Neuronal stem cell (in vitro differentiated cells): ENCODE data around the gene THOP1.

ENCODE experiments used
- DNase-seq: peaks from one replicate; pipeline ENCODE4 v3.0.0-alpha.2; 2013; ENCODE audit warnings: low spot score
- H2AFZ ChIP-seq: one replicate; pipeline ENCODE4 v1.6.1; 2013; ENCODE audit warnings: mild to moderate bottlenecking, low read length, inconsistent platforms
- H2AK5ac ChIP-seq: 2 replicates; pipeline ENCODE4 v1.6.1; 2013; ENCODE audit warnings: low read depth, mild to moderate bottlenecking, inconsistent platforms, low read length, moderate library complexity, mixed read lengths
- H2BK120ac ChIP-seq: 2 replicates; pipeline ENCODE4 v1.6.1; 2013; ENCODE audit warnings: low read depth, mild to moderate bottlenecking, inconsistent platforms, low read length, moderate library complexity, mixed read lengths
- H2BK12ac ChIP-seq: one replicate; pipeline ENCODE4 v1.6.1; 2013; ENCODE audit warnings: low read length, inconsistent platforms
- H2BK15ac ChIP-seq: 2 replicates; pipeline ENCODE4 v1.6.1; 2013; ENCODE audit warnings: mild to moderate bottlenecking, low read length, inconsistent platforms, mixed read lengths
- H2BK5ac ChIP-seq: one replicate; pipeline ENCODE4 v1.6.1; 2013; ENCODE audit warnings: inconsistent platforms, mild to moderate bottlenecking, low read length, moderate library complexity
- H3K14ac ChIP-seq: one replicate; pipeline ENCODE4 v1.6.1; 2013; ENCODE audit warnings: low read length, inconsistent platforms
- H3K18ac ChIP-seq: 2 replicates; pipeline ENCODE4 v1.6.1; 2013; ENCODE audit warnings: low read length, inconsistent platforms
- H3K23ac ChIP-seq: 2 replicates; pipeline ENCODE4 v1.6.1; 2013; ENCODE audit warnings: low read depth, mild to moderate bottlenecking, mixed read lengths, low read length, inconsistent platforms; ENCODE audit not compliant: poor library complexity
- H3K27ac ChIP-seq: replicated peaks from 3 replicates; pipeline ENCODE4 v1.5.1; 2013; ENCODE audit warnings: low read length, inconsistent platforms
- H3K27me3 ChIP-seq, 3 experiments: 2 replicates each; pipeline ENCODE4 v1.6.1; 2013; ENCODE audit warnings: low read length in 3 of 3, mild to moderate bottlenecking in 2 of 3, inconsistent platforms in 1 of 3, low read depth in 1 of 3, mixed read lengths in 1 of 3, moderate library complexity in 1 of 3; ENCODE audit not compliant: control insufficient read depth in 3 of 3, insufficient read depth in 3 of 3
- H3K36me3 ChIP-seq, 2 donors: replicated peaks in 1 of 2; 2 replicates each; pipeline ENCODE4 v1.6.1; 2013; ENCODE audit warnings: low read length in 2 of 2; ENCODE audit not compliant: control insufficient read depth in 2 of 2, insufficient read depth in 2 of 2
- H3K4ac ChIP-seq: 2 replicates; pipeline ENCODE4 v1.6.1; 2013; ENCODE audit warnings: inconsistent platforms, mild to moderate bottlenecking, low read length, moderate library complexity
- H3K4me1 ChIP-seq, 2 donors: 1 replicate in 1 of 2; 2 replicates in 1 of 2; pipeline ENCODE4 v1.6.1; 2013; ENCODE audit warnings: low read length in 2 of 2, low read depth in 1 of 2; ENCODE audit not compliant: control insufficient read depth in 2 of 2, insufficient read depth in 1 of 2
- H3K4me2 ChIP-seq: one replicate; pipeline ENCODE4 v1.6.1; 2013; ENCODE audit warnings: mild to moderate bottlenecking, low read length, inconsistent platforms; ENCODE audit not compliant: insufficient read depth, poor library complexity, severe bottlenecking
- H3K4me3 ChIP-seq, 2 donors: 2 replicates each; pipeline ENCODE4 v1.5.1; 2013; ENCODE audit warnings: low read length in 2 of 2, mild to moderate bottlenecking in 2 of 2, inconsistent platforms in 1 of 2, moderate library complexity in 1 of 2
- H3K79me1 ChIP-seq: one replicate; pipeline ENCODE4 v1.6.1; 2013; ENCODE audit warnings: low read depth, mild to moderate bottlenecking, inconsistent platforms, low read length, moderate library complexity
- H3K9ac ChIP-seq: one replicate; pipeline ENCODE4 v1.6.1; 2013; ENCODE audit warnings: mild to moderate bottlenecking, low read depth, low read length, inconsistent platforms; ENCODE audit not compliant: poor library complexity
- H3K9me3 ChIP-seq, 2 donors: replicated peaks in 1 of 2; 2 replicates each; pipeline versions ENCODE3 to v1.6.1; 2013; ENCODE audit warnings: low read length in 2 of 2, mild to moderate bottlenecking in 2 of 2, inconsistent platforms in 1 of 2, low read depth in 1 of 2, mixed read lengths in 1 of 2, moderate library complexity in 1 of 2; ENCODE audit not compliant: control insufficient read depth in 2 of 2, insufficient read depth in 1 of 2
- H4K8ac ChIP-seq: one replicate; pipeline ENCODE4 v1.6.1; 2013; ENCODE audit warnings: low read depth, mild to moderate bottlenecking, inconsistent platforms, low read length, moderate library complexity
- H4K91ac ChIP-seq: one replicate; pipeline ENCODE4 v1.6.1; 2013; ENCODE audit warnings: low read length, low read depth, mild to moderate bottlenecking, inconsistent platforms; ENCODE audit not compliant: poor library complexity
- WGBS, 2 donors: extraction: QIAGEN DNeasy Blood & Tissue Kit; methylation state at CpG; one replicate each; pipeline ENCODE4 v1.1.7; 2013; ENCODE audit warnings: missing lambda C conversion rate in 2 of 2, mixed read lengths in 1 of 2; ENCODE audit not compliant: insufficient read length in 2 of 2, insufficient replicate concordance in 1 of 2; ENCODE audit errors: extremely low coverage in 2 of 2; 5-methylcytosine and 5-hydroxymethylcytosine counted together

THOP1 gene

DNA sequence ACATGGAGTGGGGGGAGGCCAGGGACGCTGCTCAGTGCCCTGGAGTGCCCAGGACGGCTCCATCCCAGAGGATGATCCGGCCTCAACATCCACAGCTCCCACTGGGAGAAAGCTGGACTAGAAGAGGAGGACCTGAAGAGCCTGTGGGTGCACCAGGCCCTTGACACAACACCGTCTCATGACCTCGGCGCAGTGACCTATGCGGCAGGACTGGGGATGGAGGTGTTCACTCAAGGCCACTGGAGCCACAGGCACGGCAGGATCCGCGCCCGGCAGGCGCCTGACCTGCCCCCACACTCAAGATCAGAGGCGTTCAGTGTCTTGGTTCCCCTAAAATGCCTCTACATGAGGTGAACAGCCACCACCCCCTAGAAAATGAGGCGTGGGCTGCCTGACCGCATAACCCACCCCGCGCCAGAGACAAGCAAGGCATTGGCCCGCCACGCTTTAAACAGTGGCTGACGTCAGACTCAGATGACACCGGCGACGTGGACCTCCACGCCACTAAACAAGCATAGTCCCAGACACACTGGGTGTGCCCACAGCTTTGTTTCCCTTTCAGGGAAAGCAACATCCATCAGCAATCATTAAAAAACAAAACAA is 10.2 kb upstream of the THOP1 start:
- H2BK120ac ChIP-seq: no peak overlapping the region
- H3K23ac ChIP-seq: no peak overlapping the region
- no peak overlapping the region for H3K4me3 ChIP-seq
- no peak overlapping the region for H3K18ac ChIP-seq
- H3K36me3 ChIP-seq: peaks cover 16 to 47% of the 10 kb centered on the region in 2 donors
- no CpG with 5 or more reads among the region's 24 CpGs for WGBS, 2 donors
- H2AK5ac ChIP-seq: no peak overlapping the region
- no peak overlapping the region for H2BK12ac ChIP-seq
- H3K4me2 ChIP-seq: no peak overlapping the region
- H2BK15ac ChIP-seq: no peak overlapping the region
- no peak overlapping the region for H3K4ac ChIP-seq
- no peak overlapping the region for H4K8ac ChIP-seq
- no peak overlapping the region for H2BK5ac ChIP-seq
- H3K9me3 ChIP-seq: no peaks in the 10 kb centered on the region
- H3K79me1 ChIP-seq: peaks cover 42% of the 10 kb centered on the region
- DNase-seq: no peak
- H3K27ac ChIP-seq: no peak overlapping the region
- no peak overlapping the region for H2AFZ ChIP-seq
- no peaks in the 10 kb centered on the region for H3K27me3 ChIP-seq
- H3K9ac ChIP-seq: no peak overlapping the region
- H4K91ac ChIP-seq: no peak overlapping the region
- H3K14ac ChIP-seq: no peak overlapping the region
- H3K4me1 ChIP-seq: no peaks in the 10 kb centered on the region

DNA sequence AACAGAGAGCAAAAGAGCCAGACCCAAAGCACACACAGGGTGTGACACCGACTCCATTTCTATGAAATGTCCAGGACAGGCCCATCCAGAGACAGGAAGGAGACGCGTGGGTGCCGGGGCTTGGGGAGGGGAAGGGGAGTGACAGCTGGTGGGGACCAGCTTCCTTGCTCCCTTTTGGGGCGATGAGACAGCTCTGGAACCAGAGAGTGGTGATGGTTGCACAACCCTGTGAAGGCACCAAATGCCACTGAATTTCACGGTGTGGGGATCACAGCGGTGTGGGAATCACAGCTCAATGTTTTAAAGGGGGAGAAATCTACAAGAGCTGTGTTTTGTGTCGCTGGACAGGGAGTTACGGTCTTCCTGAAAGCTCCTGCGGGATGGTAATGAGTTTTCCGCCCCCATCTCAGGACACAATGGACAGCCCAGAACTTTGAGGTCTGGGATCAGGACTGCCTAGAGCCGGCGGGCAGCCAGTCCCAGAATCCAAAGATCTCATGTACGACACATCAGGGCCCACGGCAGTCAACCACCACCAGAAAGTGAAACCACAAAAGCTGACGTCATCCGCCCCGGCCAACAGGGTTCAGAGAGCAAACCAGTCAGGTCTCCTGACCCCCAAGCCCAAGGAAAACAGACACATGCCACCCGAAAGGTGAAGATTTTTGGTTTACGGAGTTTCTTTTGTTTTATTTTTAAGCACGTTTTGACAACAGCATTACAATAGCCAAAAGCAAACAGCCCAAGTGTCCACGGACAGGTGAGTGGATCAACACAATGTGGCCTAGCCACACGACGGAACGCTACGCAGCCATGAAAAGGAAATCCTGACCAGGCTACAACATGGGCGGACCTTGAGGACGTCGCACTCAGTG is 9.5 kb upstream of the THOP1 start:
- Histone ChIP-seq H3K4ac (no peak overlapping the region), H3K9me3 (no peaks in the 10 kb centered on the region), H3K4me1 (no peaks in the 10 kb centered on the region), H3K27me3 (no peaks in the 10 kb centered on the region), H3K14ac (no peak overlapping the region), H3K18ac (no peak overlapping the region), H2AK5ac (no peak overlapping the region), H3K27ac (no peak overlapping the region), H4K91ac (no peak overlapping the region), H4K8ac (no peak overlapping the region), H3K36me3 (peaks cover 15 to 48% of the 10 kb centered on the region in 2 donors), H3K9ac (no peak overlapping the region), H2BK120ac (no peak overlapping the region), H2AFZ (no peak overlapping the region), H2BK15ac (no peak overlapping the region), H3K23ac (no peak overlapping the region), H3K4me2 (no peak overlapping the region), H3K79me1 (peaks cover 36% of the 10 kb centered on the region), H2BK5ac (no peak overlapping the region), H2BK12ac (no peak overlapping the region), H3K4me3 (no peak overlapping the region)
- whole genome bisulfite sequencing, 2 donors: no CpG with 5 or more reads among the region's 29 CpGs
- DNase-seq: no peak

DNA sequence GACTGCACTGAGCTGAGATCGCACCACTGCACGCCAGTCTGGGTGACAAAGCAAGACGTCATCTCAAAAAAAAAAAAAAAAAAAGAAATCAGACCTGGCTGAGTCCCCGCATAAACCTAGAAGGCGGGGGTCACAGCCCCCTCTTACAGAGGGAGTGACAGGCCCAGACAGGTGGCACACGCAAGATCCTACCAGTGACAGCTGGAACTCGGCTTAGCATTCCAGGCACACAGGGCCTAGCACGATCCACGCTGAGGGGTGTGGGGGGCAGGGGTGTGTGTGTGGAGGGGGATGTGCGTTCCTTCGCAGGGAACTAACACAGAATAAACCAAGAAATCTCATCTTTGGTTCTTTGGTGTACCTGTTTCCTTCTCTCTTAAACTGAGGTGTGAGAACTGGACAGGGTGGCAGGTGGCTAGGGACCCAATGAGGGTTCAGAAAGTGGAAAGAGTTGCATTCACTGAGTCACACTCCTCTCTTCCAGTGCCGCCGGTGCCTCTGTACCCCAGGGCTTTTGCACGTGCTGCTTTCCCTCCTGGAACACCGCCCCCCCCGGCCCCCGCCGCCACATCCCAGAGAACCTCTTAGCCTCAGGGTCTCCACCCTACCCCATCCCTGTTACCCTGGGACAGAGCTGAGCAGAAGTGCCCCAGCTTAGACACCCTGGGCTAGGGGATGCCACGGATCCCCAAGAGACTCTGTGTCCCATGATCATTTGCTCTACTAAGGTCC is 7.2 kb upstream of the THOP1 start:
- no peak overlapping the region for H2BK15ac ChIP-seq
- H3K18ac ChIP-seq: no peak overlapping the region
- no peak overlapping the region for H2AK5ac ChIP-seq
- no peak overlapping the region for H4K91ac ChIP-seq
- H3K79me1 ChIP-seq: peaks cover 27% of the 10 kb centered on the region
- peaks cover 7 to 8% of the 10 kb centered on the region in 2 donors for H3K4me1 ChIP-seq
- no peak overlapping the region for H3K9ac ChIP-seq
- no peaks in the 10 kb centered on the region for H3K9me3 ChIP-seq
- H3K14ac ChIP-seq: no peak overlapping the region
- no peak overlapping the region for H3K4me3 ChIP-seq
- no peaks in the 10 kb centered on the region for H3K27me3 ChIP-seq
- H2BK12ac ChIP-seq: no peak overlapping the region
- H3K27ac ChIP-seq: no peak overlapping the region
- no peak overlapping the region for H2AFZ ChIP-seq
- H3K23ac ChIP-seq: no peak overlapping the region
- no peak overlapping the region for H4K8ac ChIP-seq
- no peak overlapping the region for H3K4ac ChIP-seq
- no peak overlapping the region for H2BK120ac ChIP-seq
- H3K4me2 ChIP-seq: no peak overlapping the region
- peaks cover 15 to 54% of the 10 kb centered on the region in 2 donors for H3K36me3 ChIP-seq
- DNase-seq: no peak
- WGBS, 2 donors: no CpG with 5 or more reads among the region's 19 CpGs
- no peak overlapping the region for H2BK5ac ChIP-seq
